MCF 10A (cell line): ENCODE results near the gene HS6ST3. TPM values are rescaled to one million over a fixed set of nuclear protein-coding genes. Genes with fewer than 3 reads are reported as not detected.

ENCODE experiments used
- BruUV-seq: library from RNA; stranded (reverse); fragments of 400-500 nt; replicated peaks from 2 replicates; lab custom pipeline; 2021; lab: Mats Ljungman, UMichigan
- CTCF ChIA-PET: fragments of 300-600 bp; sonication (Branson Sonifier 250); formaldehyde crosslinking; extraction: SDS; loops from one replicate; lab custom pipeline; 2021; ENCODE audit warnings: antibody characterized with exemption, inconsistent platforms; lab: Yijun Ruan, JAX
- POLR2A ChIA-PET: fragments of 300-600, 350-650 bp; sonication (Branson Sonifier 250); formaldehyde crosslinking; extraction: SDS; loops from one replicate; lab custom pipeline; 2020; ENCODE audit warnings: antibody characterized with exemption, inconsistent platforms; lab: Yijun Ruan, JAX
- DNase-seq: peaks from one replicate; pipeline ENCODE4 v3.0.0-alpha.2; 2018; ENCODE audit not compliant: unreplicated experiment
- H3K27ac Mint-ChIP-seq: one replicate; pipeline ENCODE4 v1.8.0; 2022; ENCODE audit warnings: mild to moderate bottlenecking, low read depth, mixed read lengths; ENCODE audit not compliant: unreplicated experiment
- H3K27me3 Mint-ChIP-seq: one replicate; pipeline ENCODE4 v1.8.0; 2022; ENCODE audit warnings: mixed read lengths; ENCODE audit not compliant: insufficient read depth, unreplicated experiment
- H3K36me3 Mint-ChIP-seq: one replicate; pipeline ENCODE4 v1.8.0; 2022; ENCODE audit warnings: mild to moderate bottlenecking, moderate library complexity, mixed read lengths; ENCODE audit not compliant: insufficient read depth, unreplicated experiment
- H3K4me1 Mint-ChIP-seq: one replicate; pipeline ENCODE4 v1.8.0; 2022; ENCODE audit warnings: mixed read lengths; ENCODE audit not compliant: insufficient read depth, unreplicated experiment
- H3K4me3 Mint-ChIP-seq: one replicate; pipeline ENCODE4 v1.8.0; 2022; ENCODE audit warnings: mild to moderate bottlenecking, moderate library complexity, mixed read lengths; ENCODE audit not compliant: unreplicated experiment
- H3K9me3 Mint-ChIP-seq: one replicate; pipeline ENCODE4 v1.8.0; 2022; ENCODE audit warnings: mixed read lengths; ENCODE audit not compliant: unreplicated experiment
- intact Hi-C: fragments of 100-400 bp; cut with micrococcal nuclease; formaldehyde crosslinking; loops from 2 replicates; pipeline ENCODE4 v1.14.1; 2022
- total RNA-seq: library from RNA; stranded (reverse); gene quantifications from 2 replicates; pipeline ENCODE4 v1.2.3, GENCODE V29; 2022
- TF ChIP-seq, protein P1 (sequence below): fragments of 200-600 bp; IDR thresholded peaks from one replicate; pipeline ENCODE4 v1.8.0; 2022; ENCODE audit warnings: antibody characterized with exemption, mild to moderate bottlenecking; ENCODE audit not compliant: unreplicated experiment

HS6ST3 gene
- total RNA-seq, 1 experiment from 2014 or later = 0.09 TPM

DNA sequence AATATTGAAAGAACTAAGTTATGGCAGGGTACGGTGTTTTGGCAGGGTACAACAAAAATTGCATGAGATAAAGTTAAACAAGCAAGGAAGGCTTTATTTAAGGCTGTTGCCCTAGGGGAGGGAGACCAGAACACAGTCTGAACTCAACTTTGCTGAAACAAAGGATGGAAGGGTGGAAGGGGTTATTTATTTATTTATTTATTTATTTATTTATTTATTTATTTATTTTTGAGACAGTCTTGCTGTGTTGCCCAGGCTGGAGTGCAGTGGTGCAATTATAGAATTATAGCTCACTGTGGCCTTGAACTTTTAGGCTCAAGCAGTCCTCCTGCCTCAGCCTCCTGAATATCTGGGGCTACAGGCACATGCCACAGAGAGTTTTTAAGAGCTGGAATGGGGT, 75.9 kb downstream of the HS6ST3 start:
- H3K27me3 Mint-ChIP-seq = no peaks in the 10 kb centered on the region
- no peaks in the 10 kb centered on the region for H3K4me1 Mint-ChIP-seq
- DNase-seq = no peak
- H3K27ac Mint-ChIP-seq = no peak overlapping the region
- intact Hi-C loops = no loop called here
- ChIA-PET POLR2A (no interaction called here), CTCF (interaction anchor here (0.6 to 1.3 kb wide), 4 partner anchors 10 to 1835 kb away, joined by 3 to 5 read pairs (median 4); no protein-coding TSS in a partner anchor)
- H3K9me3 Mint-ChIP-seq = no peaks in the 10 kb centered on the region
- BruUV-seq = no TSS peak
- TF ChIP-seq, protein P1, sequence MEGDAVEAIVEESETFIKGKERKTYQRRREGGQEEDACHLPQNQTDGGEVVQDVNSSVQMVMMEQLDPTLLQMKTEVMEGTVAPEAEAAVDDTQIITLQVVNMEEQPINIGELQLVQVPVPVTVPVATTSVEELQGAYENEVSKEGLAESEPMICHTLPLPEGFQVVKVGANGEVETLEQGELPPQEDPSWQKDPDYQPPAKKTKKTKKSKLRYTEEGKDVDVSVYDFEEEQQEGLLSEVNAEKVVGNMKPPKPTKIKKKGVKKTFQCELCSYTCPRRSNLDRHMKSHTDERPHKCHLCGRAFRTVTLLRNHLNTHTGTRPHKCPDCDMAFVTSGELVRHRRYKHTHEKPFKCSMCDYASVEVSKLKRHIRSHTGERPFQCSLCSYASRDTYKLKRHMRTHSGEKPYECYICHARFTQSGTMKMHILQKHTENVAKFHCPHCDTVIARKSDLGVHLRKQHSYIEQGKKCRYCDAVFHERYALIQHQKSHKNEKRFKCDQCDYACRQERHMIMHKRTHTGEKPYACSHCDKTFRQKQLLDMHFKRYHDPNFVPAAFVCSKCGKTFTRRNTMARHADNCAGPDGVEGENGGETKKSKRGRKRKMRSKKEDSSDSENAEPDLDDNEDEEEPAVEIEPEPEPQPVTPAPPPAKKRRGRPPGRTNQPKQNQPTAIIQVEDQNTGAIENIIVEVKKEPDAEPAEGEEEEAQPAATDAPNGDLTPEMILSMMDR = no peak
- no peak overlapping the region for H3K4me3 Mint-ChIP-seq
- H3K36me3 Mint-ChIP-seq = peaks cover 6% of the 10 kb centered on the region

- H3K27ac Mint-ChIP-seq = no peak overlapping the region
- peak; percentile 74 for DNase-seq
- intact Hi-C loops = no loop called here
- ChIA-PET POLR2A (interaction anchor here (0.6 kb wide), 1 partner anchor 118 kb away, joined by 3 read pairs; the partner anchor contains the start of gene UGGT2), CTCF (interaction anchor here (0.6 kb wide), 1 partner anchor 245 kb away, joined by 3 read pairs; no protein-coding TSS in a partner anchor)
- BruUV-seq = no TSS peak
- TF ChIP-seq, protein P1 = no peak
- no peak overlapping the region for H3K4me3 Mint-ChIP-seq
- H3K36me3 Mint-ChIP-seq = peaks cover 5% of the 10 kb centered on the region
- H3K27me3 Mint-ChIP-seq = no peaks in the 10 kb centered on the region
- no peaks in the 10 kb centered on the region for H3K4me1 Mint-ChIP-seq
- H3K9me3 Mint-ChIP-seq = no peaks in the 10 kb centered on the region
Observed at GRCh38 chr13:96172066-96172465, 82.2 kb downstream of the HS6ST3 start.

- Mint-ChIP-seq H3K4me1 (no peaks in the 10 kb centered on the region), H3K27ac (no peak overlapping the region), H3K9me3 (no peaks in the 10 kb centered on the region), H3K27me3 (no peaks in the 10 kb centered on the region), H3K4me3 (no peak overlapping the region), H3K36me3 (no peaks in the 10 kb centered on the region)
- intact Hi-C loops = no loop called here
- CTCF ChIA-PET = no interaction called here
- BruUV-seq = no TSS peak
- no peak for DNase-seq
- POLR2A ChIA-PET = no interaction called here
- TF ChIP-seq, protein P1 = no peak
Observed at GRCh38 chr13:96178759-96179158, 88.9 kb downstream of the HS6ST3 start.

DNA sequence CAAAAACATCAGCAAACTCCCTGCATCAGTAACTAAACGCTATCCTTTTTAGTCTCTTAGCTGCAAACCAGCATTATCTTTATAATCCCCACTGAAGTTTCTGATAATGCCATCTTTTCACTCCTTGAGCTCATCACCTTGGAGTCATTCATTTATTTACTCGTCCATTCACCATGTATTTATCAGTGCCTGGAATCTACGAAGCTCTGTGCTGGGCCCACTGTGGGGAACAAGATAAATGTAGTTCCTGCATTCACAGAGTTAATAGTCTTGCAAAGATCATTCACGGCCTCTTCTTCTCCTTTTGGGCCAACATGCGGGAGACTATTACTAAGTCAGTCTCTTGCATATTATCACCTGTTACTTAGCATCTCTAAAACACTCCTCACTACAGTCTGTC, 89.4 kb downstream of the HS6ST3 start:
- BruUV-seq = no TSS peak
- Mint-ChIP-seq H3K4me1 (no peaks in the 10 kb centered on the region), H3K36me3 (no peaks in the 10 kb centered on the region), H3K27ac (no peak overlapping the region), H3K27me3 (no peaks in the 10 kb centered on the region), H3K9me3 (no peaks in the 10 kb centered on the region), H3K4me3 (no peak overlapping the region)
- TF ChIP-seq, protein P1 = no peak
- intact Hi-C loops = no loop called here
- CTCF ChIA-PET = interaction anchor here (0.6 to 0.7 kb wide), 2 partner anchors 196 to 715 kb away, joined by 3 to 4 read pairs; no protein-coding TSS in a partner anchor
- no peak for DNase-seq
- POLR2A ChIA-PET = no interaction called here
